Adrenal gland (tissue), 12 donors: Measurements from ENCODE around the gene CCL15. TPM values are rescaled to one million over a fixed set of nuclear protein-coding genes. Genes with fewer than 3 reads are reported as not detected.

ENCODE experiments used
- DNase-seq, 7 donors: peaks; one replicate each; pipeline ENCODE4 v3.0.0-alpha.2; 2019 to 2020
- H3K27ac ChIP-seq, 5 donors: fragments of 200-600 bp; sonication (generic) in 4 of 5; 1 replicate in 3 of 5; 2 replicates in 2 of 5; pipeline versions ENCODE4 v1.5.1 to v1.8.0; 2016 to 2020; ENCODE audit warnings: mild to moderate bottlenecking in 1 of 5
- H3K27me3 ChIP-seq: fragments of 200-600 bp; 2 replicates; pipeline ENCODE4 v1.8.0; 2021
- H3K36me3 ChIP-seq, 2 donors: fragments of 200-600 bp; replicated peaks in 1 of 2; 1 replicate in 1 of 2; 2 replicates in 1 of 2; pipeline versions ENCODE4 v1.5.1 to v1.8.0; 2018 to 2022
- H3K4me1 ChIP-seq, 2 donors: fragments of 200-600 bp; replicated peaks in 1 of 2; 1 replicate in 1 of 2; 2 replicates in 1 of 2; pipeline versions ENCODE4 v1.5.1 to v1.8.0; 2018 to 2021
- H3K4me3 ChIP-seq, 4 donors: fragments of 200-600 bp; sonication (generic) in 3 of 4; one replicate each; pipeline ENCODE4 v1.5.1; 2016 to 2018
- H3K9me3 ChIP-seq, 3 donors: fragments of 200-600 bp; sonication (generic) in 1 of 3; replicated peaks in 1 of 3; 1 replicate in 2 of 3; 2 replicates in 1 of 3; pipeline versions ENCODE4 v1.5.1 to v1.8.0; 2016 to 2021
- CTCF ChIP-seq, 6 experiments: fragments of 450-650 bp in 4 of 6; fragments of 200-600 bp in 2 of 6; sonication (generic) in 1 of 6; IDR thresholded peaks; 1 replicate in 5 of 6; 2 replicates in 1 of 6; pipeline versions ENCODE4 v1.5.1 to v1.8.0; 2016 to 2021; ENCODE audit warnings: antibody characterized with exemption in 6 of 6, mild to moderate bottlenecking in 2 of 6, moderate library complexity in 1 of 6
- POLR2A ChIP-seq, 2 donors: fragments of 450-650 bp; IDR thresholded peaks; one replicate each; pipeline ENCODE4 v1.6.1; 2017; ENCODE audit warnings: antibody characterized with exemption in 2 of 2, mild to moderate bottlenecking in 2 of 2, moderate library complexity in 1 of 2
- WGBS, 4 donors: extraction: QIAGEN DNeasy Blood & Tissue Kit in 2 of 4; methylation state at CpG; one replicate each; pipeline versions ENCODE4 v1.1.5 to v1.1.7; 2013 to 2017; 5-methylcytosine and 5-hydroxymethylcytosine counted together
- intact Hi-C, 2 donors: fragments of 100-400 bp; cut with DNase I; formaldehyde crosslinking; loops; one replicate each; pipeline versions ENCODE4 v1.14.1 to v1.15.0; 2022 to 2023
- polyA plus RNA-seq, 3 donors: library from polyadenylated mRNA; stranded (reverse); fragments of 200-250 nt in 2 of 3; fragments of 350-450 nt in 1 of 3; fragmentation: Illumina TruSeq in 1 of 3; extraction: RNeasy Lipid Tissue Mini Kit (QIAGEN cat#74804) in 1 of 3; gene quantifications; one replicate each; pipeline ENCODE4 v1.2.3, GENCODE V29; 2013 to 2014
- total RNA-seq, 9 donors: library from RNA; depleted of rRNA in 4 of 9; stranded (reverse); fragments of >200 nt in 4 of 9; fragments of 120-200 nt in 1 of 9; fragmentation: NEBNext Ultra II Directional in 1 of 9; extraction: Animal tissue kit (Norgen Biotek cat#: 25700) in 1 of 9; gene quantifications; one replicate each; pipeline versions ENCODE4 v1.1.0 to v1.2.4, GENCODE V29; 2013 to 2023
- donor health status: healthy with polysubstance abuse.
- donor health status: Bipolar disorder and iron deficiency.
- donor health status: DM: yes; HTN: yes; CAD: no.
- donor health status: DM: no; HTN: no; CAD: no.
- donor health status: DM: no; HTN: no; CAD: no.
- donor health status: DM: yes; HTN: yes; CAD: no.

CCL15 gene
- total and polyA plus RNA-seq, 12 donors: 0.17 to 1.7 (median 0.45) TPM; not detected in 5

GRCh38 chr17:35972066-35972465, 29.3 kb downstream of the CCL15 start:
- no peak for DNase-seq
- intact Hi-C loops: loop anchor here (10.0 kb wide), 3 partner anchors 103 to 513 kb away; partner anchors contain the start of gene ZNHIT3 (in 1 of the 2)
- no peak overlapping the region for H3K4me3 ChIP-seq
- H3K36me3 ChIP-seq: no peaks in the 10 kb centered on the region
- no peaks in the 10 kb centered on the region for H3K9me3 ChIP-seq
- H3K27ac ChIP-seq: peak overlapping the region in 1 of 5 donors; percentile 41
- WGBS, 4 donors: 60 to 74% (median 66%) methylated on average over 1 of the region's 1 CpG
- peaks cover 0 to 21% of the 10 kb centered on the region in 2 donors for H3K4me1 ChIP-seq
- TF ChIP-seq POLR2A (IDR thresholded peaks at IDR 0.05) (no peak), CTCF (IDR thresholded peaks at IDR 0.05) (no peak)
- H3K27me3 ChIP-seq: no peaks in the 10 kb centered on the region

- WGBS, 4 donors: 34 to 41% (median 38%) methylated on average over 8 of the region's 8 CpGs
- DNase-seq: peak; percentile 71 to 94 (median 85)
- H3K4me1 ChIP-seq: peaks cover 0 to 16% of the 10 kb centered on the region in 2 donors
- H3K27ac ChIP-seq: no peak overlapping the region
- intact Hi-C loops: loop anchor here (10.0 kb wide), 3 partner anchors 105 to 515 kb away; partner anchors contain the start of gene ZNHIT3 (in 1 of the 2)
- no peaks in the 10 kb centered on the region for H3K27me3 ChIP-seq
- TF ChIP-seq CTCF (IDR thresholded peaks at IDR 0.05) (peak; percentile 83 to 90 (median 86)), POLR2A (IDR thresholded peaks at IDR 0.05) (no peak)
- no peaks in the 10 kb centered on the region for H3K36me3 ChIP-seq
- H3K9me3 ChIP-seq: no peaks in the 10 kb centered on the region
- no peak overlapping the region for H3K4me3 ChIP-seq
These were observed 31.6 kb downstream of the CCL15 start for GRCh38 chr17:35969558-35970380.

- intact Hi-C loops: no loop called here
- Histone ChIP-seq H3K36me3 (no peaks in the 10 kb centered on the region), H3K27ac (no peak overlapping the region), H3K9me3 (no peaks in the 10 kb centered on the region), H3K4me1 (peaks cover 0 to 14% of the 10 kb centered on the region in 2 donors), H3K27me3 (no peaks in the 10 kb centered on the region), H3K4me3 (no peak overlapping the region)
- no peak for DNase-seq
- 56 to 78% (median 64%) methylated on average over 10 of the region's 10 CpGs for WGBS, 4 donors
- TF ChIP-seq POLR2A (IDR thresholded peaks at IDR 0.05) (no peak), CTCF (IDR thresholded peaks at IDR 0.05) (no peak)
These were observed 32.8 kb downstream of the CCL15 start for GRCh38 chr17:35968520-35969054.

- 81 to 94% (median 92%) methylated on average over 7 of the region's 7 CpGs for WGBS, 4 donors
- no peaks in the 10 kb centered on the region for H3K36me3 ChIP-seq
- H3K27me3 ChIP-seq: peaks cover 5% of the 10 kb centered on the region
- no peak overlapping the region for H3K27ac ChIP-seq
- no peak overlapping the region for H3K4me3 ChIP-seq
- intact Hi-C loops: no loop called here
- no peaks in the 10 kb centered on the region for H3K9me3 ChIP-seq
- TF ChIP-seq CTCF (IDR thresholded peaks at IDR 0.05): no peak
- TF ChIP-seq POLR2A (IDR thresholded peaks at IDR 0.05): no peak
- H3K4me1 ChIP-seq: no peaks in the 10 kb centered on the region
- no peak for DNase-seq
These were observed 36.1 kb downstream of the CCL15 start for GRCh38 chr17:35965272-35965671.
